ENCODE measurements around the gene KRT25.

The KRT25 gene

DNA sequence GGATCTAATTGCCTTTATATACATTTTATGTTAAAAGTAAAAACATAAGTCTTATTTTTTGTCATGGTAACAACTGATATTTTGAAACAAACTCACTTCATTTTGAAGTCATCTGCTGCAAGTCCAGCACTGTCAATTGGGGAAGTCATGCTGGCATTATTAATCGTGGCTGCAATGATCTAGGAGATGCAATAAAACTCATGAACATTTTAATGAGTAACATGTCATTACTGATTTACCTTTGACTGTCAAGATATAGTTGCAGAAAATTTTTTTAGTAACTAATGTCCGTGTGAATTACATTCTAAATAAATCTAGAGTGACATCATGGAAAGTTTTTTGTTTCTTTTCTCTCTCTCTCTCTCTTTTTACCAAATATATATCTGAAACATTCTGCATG lies 34.2 kb downstream of the KRT25 start:
- Histone ChIP-seq H3K4me1 (ENCODE audit: low read length) (no peaks in the 10 kb centered on the region), H3K9ac (ENCODE audit: low read length) (no peak overlapping the region), H3K27me3 (ENCODE audit: low read depth, low read length) (no peaks in the 10 kb centered on the region), H3K79me2 (ENCODE audit: low read length) (no peaks in the 10 kb centered on the region), H3K36me3 (replicated peaks; ENCODE audit: low read depth, low read length) (no peaks in the 10 kb centered on the region), H3K9me3 (ENCODE audit: insufficient read depth, low read length) (no peaks in the 10 kb centered on the region), H3K4me3 (ENCODE audit: low read length) (no peak overlapping the region), H4K20me1 (ENCODE audit: insufficient read depth, low read length) (no peaks in the 10 kb centered on the region), H2AFZ (ENCODE audit: low read depth, low read length) (no peak overlapping the region), H3K27ac (ENCODE audit: low read length) (no peak overlapping the region), H3K4me2 (ENCODE audit: low read length) (no peak overlapping the region)
- TF ChIP-seq EZH2phosphoT487 (IDR thresholded peaks at IDR 0.05; ENCODE audit: low read depth): no peak
- TF ChIP-seq, protein P1, sequence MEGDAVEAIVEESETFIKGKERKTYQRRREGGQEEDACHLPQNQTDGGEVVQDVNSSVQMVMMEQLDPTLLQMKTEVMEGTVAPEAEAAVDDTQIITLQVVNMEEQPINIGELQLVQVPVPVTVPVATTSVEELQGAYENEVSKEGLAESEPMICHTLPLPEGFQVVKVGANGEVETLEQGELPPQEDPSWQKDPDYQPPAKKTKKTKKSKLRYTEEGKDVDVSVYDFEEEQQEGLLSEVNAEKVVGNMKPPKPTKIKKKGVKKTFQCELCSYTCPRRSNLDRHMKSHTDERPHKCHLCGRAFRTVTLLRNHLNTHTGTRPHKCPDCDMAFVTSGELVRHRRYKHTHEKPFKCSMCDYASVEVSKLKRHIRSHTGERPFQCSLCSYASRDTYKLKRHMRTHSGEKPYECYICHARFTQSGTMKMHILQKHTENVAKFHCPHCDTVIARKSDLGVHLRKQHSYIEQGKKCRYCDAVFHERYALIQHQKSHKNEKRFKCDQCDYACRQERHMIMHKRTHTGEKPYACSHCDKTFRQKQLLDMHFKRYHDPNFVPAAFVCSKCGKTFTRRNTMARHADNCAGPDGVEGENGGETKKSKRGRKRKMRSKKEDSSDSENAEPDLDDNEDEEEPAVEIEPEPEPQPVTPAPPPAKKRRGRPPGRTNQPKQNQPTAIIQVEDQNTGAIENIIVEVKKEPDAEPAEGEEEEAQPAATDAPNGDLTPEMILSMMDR (IDR thresholded peaks at IDR 0.05; ENCODE audit: low read depth, low read length): no peak

DNA sequence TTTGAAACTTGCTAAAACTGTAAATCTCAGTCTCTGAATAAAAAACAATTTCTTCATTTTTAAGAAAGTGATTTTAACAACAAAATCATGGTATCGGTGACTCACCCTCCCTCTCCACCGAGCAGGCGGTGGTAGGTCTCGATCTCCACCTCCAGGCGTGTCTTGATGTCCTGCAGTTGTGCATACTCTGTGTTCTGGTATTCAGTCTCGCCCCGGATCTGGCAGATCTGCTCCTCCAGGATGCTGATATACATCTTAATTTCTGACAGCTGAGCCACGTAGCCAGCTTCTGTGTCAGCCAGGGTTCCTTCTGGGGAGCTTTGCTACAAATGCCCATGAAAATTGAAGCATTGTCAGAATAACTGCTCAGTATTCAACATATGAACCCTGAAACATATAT lies 36.2 kb downstream of the KRT25 start:
- no peak overlapping the region for H3K27ac ChIP-seq (ENCODE audit: low read length)
- no peak overlapping the region for H3K9ac ChIP-seq (ENCODE audit: low read length)
- H3K27me3 ChIP-seq (ENCODE audit: low read depth, low read length): no peaks in the 10 kb centered on the region
- H3K4me3 ChIP-seq (ENCODE audit: low read length): no peak overlapping the region
- H3K4me2 ChIP-seq (ENCODE audit: low read length): no peak overlapping the region
- H4K20me1 ChIP-seq (ENCODE audit: insufficient read depth, low read length): no peaks in the 10 kb centered on the region
- TF ChIP-seq, protein P1 (IDR thresholded peaks at IDR 0.05; ENCODE audit: low read depth, low read length): no peak
- TF ChIP-seq EZH2phosphoT487 (IDR thresholded peaks at IDR 0.05; ENCODE audit: low read depth): no peak
- H3K9me3 ChIP-seq (ENCODE audit: insufficient read depth, low read length): no peaks in the 10 kb centered on the region
- H3K4me1 ChIP-seq (ENCODE audit: low read length): no peaks in the 10 kb centered on the region
- no peak overlapping the region for H2AFZ ChIP-seq (ENCODE audit: low read depth, low read length)
- H3K79me2 ChIP-seq (ENCODE audit: low read length): no peaks in the 10 kb centered on the region
- H3K36me3 ChIP-seq (replicated peaks; ENCODE audit: low read depth, low read length): no peaks in the 10 kb centered on the region

DNA sequence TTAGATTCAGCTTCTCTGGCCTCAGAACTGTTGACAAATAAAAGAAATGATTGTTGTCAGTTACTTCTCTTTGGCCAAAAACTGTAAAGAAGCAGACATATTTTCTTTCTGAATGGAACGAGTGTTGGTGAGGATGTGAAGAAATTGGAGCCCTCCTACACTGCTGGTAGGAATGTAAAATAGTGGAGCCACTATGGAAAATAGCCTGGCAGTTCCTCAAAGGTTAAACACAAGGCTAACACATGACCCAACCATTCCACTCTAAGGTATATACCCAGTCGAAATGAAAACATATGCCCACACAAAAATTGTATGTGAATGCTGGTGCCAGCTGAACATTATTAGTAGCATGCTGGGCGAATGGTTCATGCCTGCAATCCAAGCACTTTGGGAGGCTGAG lies 37.4 kb downstream of the KRT25 start:
- no peaks in the 10 kb centered on the region for H3K9me3 ChIP-seq (ENCODE audit: insufficient read depth, low read length)
- TF ChIP-seq EZH2phosphoT487 (IDR thresholded peaks at IDR 0.05; ENCODE audit: low read depth): no peak
- TF ChIP-seq, protein P1 (IDR thresholded peaks at IDR 0.05; ENCODE audit: low read depth, low read length): no peak
- no peak overlapping the region for H3K4me2 ChIP-seq (ENCODE audit: low read length)
- no peaks in the 10 kb centered on the region for H3K4me1 ChIP-seq (ENCODE audit: low read length)
- H2AFZ ChIP-seq (ENCODE audit: low read depth, low read length): no peak overlapping the region
- H3K27me3 ChIP-seq (ENCODE audit: low read depth, low read length): no peaks in the 10 kb centered on the region
- no peaks in the 10 kb centered on the region for H4K20me1 ChIP-seq (ENCODE audit: insufficient read depth, low read length)
- H3K79me2 ChIP-seq (ENCODE audit: low read length): no peaks in the 10 kb centered on the region
- no peaks in the 10 kb centered on the region for H3K36me3 ChIP-seq (replicated peaks; ENCODE audit: low read depth, low read length)
- H3K27ac ChIP-seq (ENCODE audit: low read length): no peak overlapping the region
- no peak overlapping the region for H3K4me3 ChIP-seq (ENCODE audit: low read length)
- no peak overlapping the region for H3K9ac ChIP-seq (ENCODE audit: low read length)

DNA sequence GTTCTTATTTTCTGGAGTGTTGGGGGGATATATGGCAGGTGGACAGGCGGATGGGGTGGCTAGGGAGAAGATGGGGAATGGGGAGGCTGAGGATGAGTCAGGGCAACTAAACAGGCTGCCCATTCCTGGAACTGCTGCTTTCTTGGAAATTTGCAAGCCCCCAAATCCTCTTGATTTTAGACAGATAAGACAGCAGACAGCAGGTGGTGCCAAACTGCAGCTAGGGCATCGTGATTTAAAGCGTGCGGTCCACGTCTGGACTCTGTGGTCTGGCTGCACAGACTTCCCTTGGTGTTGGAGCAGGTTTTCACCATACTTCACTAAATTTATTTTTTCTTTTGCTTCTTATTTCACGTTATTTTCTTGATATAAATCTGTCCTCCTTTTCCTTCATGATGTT lies 40.7 kb downstream of the KRT25 start:
- Histone ChIP-seq H3K36me3 (replicated peaks; ENCODE audit: low read depth, low read length) (no peaks in the 10 kb centered on the region), H4K20me1 (ENCODE audit: insufficient read depth, low read length) (no peaks in the 10 kb centered on the region), H3K27me3 (ENCODE audit: low read depth, low read length) (no peaks in the 10 kb centered on the region), H3K9ac (ENCODE audit: low read length) (no peak overlapping the region), H3K4me2 (ENCODE audit: low read length) (no peak overlapping the region), H3K4me3 (ENCODE audit: low read length) (no peak overlapping the region), H3K27ac (ENCODE audit: low read length) (no peak overlapping the region), H2AFZ (ENCODE audit: low read depth, low read length) (no peak overlapping the region), H3K9me3 (ENCODE audit: insufficient read depth, low read length) (no peaks in the 10 kb centered on the region), H3K79me2 (ENCODE audit: low read length) (no peaks in the 10 kb centered on the region), H3K4me1 (ENCODE audit: low read length) (no peaks in the 10 kb centered on the region)
- no peak for TF ChIP-seq EZH2phosphoT487 (IDR thresholded peaks at IDR 0.05; ENCODE audit: low read depth)
- TF ChIP-seq, protein P1 (IDR thresholded peaks at IDR 0.05; ENCODE audit: low read depth, low read length): peak; percentile 26

All from OCI-LY3 (cell line).